ENCODE data around the gene PML. TPM values are rescaled to one million over a fixed set of nuclear protein-coding genes. Genes with fewer than 3 reads are reported as not detected.
"Not testable (repeated sequence)": the region's sequence is repeated elsewhere in the genome, so short reads cannot be mapped to it uniquely, and the experiment has no call there.

Gene PML
- total RNA-seq, 1 experiment from 2014 or later = 23.2 TPM

DNA sequence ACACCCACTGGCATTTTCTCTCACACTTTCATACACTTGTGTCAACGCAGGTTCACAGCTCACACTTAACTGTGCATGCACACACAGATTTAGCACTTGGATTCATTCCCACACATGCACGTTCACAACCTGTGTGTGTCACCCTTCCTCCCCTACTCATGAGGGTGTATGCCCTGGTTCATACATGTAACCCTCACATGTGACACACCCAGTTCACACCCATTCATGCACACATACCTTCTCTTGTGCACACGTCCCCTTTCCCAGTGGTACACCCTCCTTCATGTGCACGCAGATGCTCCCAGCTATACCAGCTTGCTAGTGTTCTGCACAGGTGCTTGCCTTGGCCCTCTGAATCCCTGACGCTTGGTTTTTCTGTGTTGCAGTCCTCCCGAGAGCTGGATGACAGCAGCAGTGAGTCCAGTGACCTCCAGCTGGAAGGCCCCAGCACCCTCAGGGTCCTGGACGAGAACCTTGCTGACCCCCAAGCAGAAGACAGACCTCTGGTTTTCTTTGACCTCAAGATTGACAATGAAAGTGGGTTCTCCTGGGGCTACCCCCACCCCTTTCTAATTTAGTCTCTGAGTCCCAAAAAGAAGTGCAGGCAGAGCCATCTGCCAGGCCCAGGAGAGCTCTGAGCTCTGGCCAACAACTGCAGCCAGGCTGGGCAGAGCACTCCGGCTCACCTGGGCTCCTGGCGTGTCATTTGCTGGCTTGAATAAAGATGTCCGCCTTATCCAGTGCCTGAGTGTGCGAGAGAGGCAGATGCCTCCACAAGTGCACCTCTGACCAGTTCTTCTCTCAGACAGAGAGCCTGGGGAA, 48.3 kb downstream of the PML start:
- H3K4me3 ChIP-seq (ENCODE audit: insufficient read depth, low read depth, low read length) = no peak overlapping the region
- H3K27me3 ChIP-seq (ENCODE audit: control insufficient read depth, insufficient read depth, low read length) = no peaks in the 10 kb centered on the region
- no peaks in the 10 kb centered on the region for H3K36me3 ChIP-seq (replicated peaks; ENCODE audit: control insufficient read depth, insufficient read depth, low read length)
- DNase-seq = no peak

DNA sequence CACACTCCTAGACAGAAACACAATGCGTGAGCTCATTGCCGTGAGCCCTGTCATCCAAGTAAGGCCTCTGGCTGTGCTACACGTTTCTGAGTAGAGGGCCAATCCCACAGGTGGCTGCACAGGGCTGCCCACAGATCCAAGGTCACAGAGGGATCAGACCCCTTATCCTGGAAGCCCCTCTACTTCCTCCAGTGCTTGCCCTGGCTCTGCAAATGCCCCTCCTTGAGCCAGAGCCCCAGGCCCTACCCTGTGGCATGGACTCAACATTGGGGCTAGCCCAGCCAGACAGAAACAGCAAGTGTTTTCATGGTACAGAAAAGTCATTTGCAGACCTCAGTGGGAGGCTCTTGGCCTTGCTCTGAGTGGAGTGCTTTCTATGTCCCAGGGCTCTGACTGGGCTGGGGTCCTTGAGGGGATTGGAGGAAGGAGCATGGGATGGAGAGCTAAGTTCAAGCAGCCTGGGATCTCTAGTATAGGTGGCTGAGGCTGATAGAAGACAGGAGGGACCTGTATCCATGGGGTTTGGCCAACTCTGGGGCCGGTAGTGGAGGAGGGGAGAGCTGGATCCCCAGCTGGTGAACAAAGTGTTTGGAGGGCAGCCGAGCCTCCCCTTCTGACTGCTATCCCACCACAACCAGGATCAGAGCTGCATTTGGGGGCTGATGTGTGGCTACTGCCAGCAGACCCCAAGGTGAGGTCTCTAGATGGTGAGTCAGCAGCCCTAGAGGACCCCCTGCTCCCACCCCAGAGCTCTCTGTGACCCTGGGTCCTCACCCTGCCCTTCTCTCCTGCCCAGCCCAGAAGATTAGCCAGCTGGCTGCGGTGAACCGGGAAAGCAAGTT, 49.1 kb downstream of the PML start:
- no peak overlapping the region for H3K4me3 ChIP-seq (ENCODE audit: insufficient read depth, low read depth, low read length)
- H3K36me3 ChIP-seq (replicated peaks; ENCODE audit: control insufficient read depth, insufficient read depth, low read length) = no peaks in the 10 kb centered on the region
- DNase-seq = no peak
- H3K27me3 ChIP-seq (ENCODE audit: control insufficient read depth, insufficient read depth, low read length) = no peaks in the 10 kb centered on the region

DNA sequence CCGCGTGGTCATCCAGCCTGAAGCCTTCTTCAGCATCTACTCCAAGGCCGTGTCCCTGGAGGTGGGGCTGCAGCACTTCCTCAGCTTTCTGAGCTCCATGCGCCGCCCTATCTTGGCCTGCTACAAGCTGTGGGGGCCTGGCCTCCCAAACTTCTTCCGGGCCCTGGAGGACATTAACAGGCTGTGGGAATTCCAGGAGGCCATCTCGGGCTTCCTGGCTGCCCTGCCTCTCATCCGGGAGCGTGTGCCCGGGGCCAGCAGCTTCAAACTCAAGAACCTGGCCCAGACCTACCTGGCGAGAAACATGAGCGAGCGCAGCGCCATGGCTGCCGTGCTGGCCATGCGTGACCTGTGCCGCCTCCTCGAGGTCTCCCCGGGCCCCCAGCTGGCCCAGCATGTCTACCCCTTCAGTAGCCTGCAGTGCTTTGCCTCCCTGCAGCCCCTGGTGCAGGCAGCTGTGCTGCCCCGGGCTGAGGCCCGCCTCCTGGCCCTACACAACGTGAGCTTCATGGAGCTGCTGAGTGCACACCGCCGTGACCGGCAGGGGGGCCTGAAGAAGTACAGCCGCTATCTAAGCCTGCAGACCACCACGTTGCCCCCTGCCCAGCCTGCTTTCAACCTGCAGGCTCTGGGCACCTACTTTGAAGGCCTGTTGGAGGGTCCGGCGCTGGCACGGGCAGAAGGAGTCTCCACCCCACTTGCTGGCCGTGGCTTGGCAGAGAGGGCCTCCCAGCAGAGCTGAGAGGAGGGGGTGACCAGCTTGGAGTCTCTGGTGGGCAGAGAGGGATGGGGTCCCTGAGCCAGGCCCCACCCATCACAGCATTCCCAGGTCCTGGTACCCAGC, 50.0 kb downstream of the PML start:
- no peak for DNase-seq
- H3K27me3 ChIP-seq (ENCODE audit: control insufficient read depth, insufficient read depth, low read length) = no peaks in the 10 kb centered on the region
- no peak overlapping the region for H3K4me3 ChIP-seq (ENCODE audit: insufficient read depth, low read depth, low read length)
- H3K36me3 ChIP-seq (replicated peaks; ENCODE audit: control insufficient read depth, insufficient read depth, low read length) = no peaks in the 10 kb centered on the region

DNA sequence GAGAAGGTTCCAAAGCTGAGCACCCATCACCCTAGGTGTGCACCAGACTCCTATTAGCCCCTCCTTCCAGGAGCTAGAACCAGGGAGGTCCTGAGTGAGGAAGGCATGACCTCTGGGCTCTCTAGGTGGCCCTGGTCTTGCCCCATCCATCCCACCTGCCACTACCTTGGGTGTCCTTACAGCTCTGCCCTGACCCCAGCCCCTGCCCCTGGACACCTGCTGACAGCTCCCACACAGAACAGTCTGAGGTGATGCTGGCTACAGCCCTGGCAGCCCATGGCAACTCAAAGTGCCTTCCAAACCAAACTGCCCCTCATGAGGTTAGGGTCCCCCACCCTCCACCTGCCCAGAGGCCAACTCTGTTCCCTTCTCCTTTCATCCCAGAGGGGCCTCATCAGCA, 50.7 kb downstream of the PML start:
- no peaks in the 10 kb centered on the region for H3K36me3 ChIP-seq (replicated peaks; ENCODE audit: control insufficient read depth, insufficient read depth, low read length)

DNA sequence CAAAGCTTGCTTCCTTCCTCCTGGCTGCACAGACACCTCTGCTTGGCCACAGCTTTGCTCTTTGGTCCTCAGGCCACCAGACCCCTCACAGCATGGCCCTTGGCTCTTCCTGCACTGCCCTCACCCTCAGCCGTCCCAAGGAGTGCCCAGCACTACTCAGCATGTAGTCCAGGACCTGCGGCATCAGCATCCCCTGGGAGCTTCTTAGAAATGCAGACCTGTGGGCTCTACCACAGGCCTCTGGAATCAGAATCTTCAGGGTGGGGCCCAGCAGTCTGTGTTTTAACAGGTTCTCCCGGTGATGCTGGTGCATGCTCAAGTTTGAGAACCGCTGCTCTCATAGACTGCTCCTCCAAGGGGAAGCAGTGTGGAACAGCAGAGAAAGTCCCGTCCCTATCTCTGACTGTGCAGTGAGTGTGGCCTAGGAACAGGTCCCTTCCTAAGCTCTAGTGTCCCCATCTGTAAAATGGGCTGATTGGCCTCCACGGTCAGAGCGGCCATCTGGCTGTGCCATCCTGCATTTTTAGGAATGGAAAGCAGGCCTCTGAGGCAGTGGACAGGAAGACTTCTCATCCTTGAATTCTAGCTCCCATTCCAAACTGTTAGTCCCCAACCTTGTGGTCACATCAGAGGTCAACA, 51.2 kb downstream of the PML start:
- no peak for DNase-seq
- H3K27me3 ChIP-seq (ENCODE audit: control insufficient read depth, insufficient read depth, low read length) = no peaks in the 10 kb centered on the region
- no peaks in the 10 kb centered on the region for H3K36me3 ChIP-seq (replicated peaks; ENCODE audit: control insufficient read depth, insufficient read depth, low read length)
- H3K4me3 ChIP-seq (ENCODE audit: insufficient read depth, low read depth, low read length) = no peak overlapping the region

More for the DNA sequence above, 50.7 kb downstream of the PML start:
- no peaks in the 10 kb centered on the region for H3K27me3 ChIP-seq (ENCODE audit: control insufficient read depth, insufficient read depth, low read length)
- H3K4me3 ChIP-seq (ENCODE audit: insufficient read depth, low read depth, low read length) = no peak overlapping the region
- no peak for DNase-seq

DNA sequence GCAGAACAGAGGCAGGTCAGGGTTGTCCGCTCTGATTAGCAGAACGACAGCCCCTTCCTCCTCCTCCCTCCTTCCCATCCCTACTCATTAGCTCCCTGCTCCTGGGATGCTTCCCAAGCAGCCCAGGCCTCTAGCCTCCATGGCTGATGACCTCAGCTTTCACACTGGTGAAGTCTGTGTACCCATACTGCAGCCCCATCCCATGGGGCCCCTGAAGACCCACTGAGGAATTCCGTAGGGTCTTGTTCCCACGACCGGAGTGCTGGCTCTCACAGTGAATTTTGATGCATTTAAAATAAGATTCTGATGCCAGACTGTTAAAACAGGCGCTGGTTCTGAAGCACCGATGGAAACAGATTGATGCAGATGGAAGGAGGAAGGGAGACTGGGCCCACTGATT, 51.8 kb downstream of the PML start:
- no peaks in the 10 kb centered on the region for H3K36me3 ChIP-seq (replicated peaks; ENCODE audit: control insufficient read depth, insufficient read depth, low read length)
- no peak for DNase-seq
- no peaks in the 10 kb centered on the region for H3K27me3 ChIP-seq (ENCODE audit: control insufficient read depth, insufficient read depth, low read length)
- no peak overlapping the region for H3K4me3 ChIP-seq (ENCODE audit: insufficient read depth, low read depth, low read length)

DNA sequence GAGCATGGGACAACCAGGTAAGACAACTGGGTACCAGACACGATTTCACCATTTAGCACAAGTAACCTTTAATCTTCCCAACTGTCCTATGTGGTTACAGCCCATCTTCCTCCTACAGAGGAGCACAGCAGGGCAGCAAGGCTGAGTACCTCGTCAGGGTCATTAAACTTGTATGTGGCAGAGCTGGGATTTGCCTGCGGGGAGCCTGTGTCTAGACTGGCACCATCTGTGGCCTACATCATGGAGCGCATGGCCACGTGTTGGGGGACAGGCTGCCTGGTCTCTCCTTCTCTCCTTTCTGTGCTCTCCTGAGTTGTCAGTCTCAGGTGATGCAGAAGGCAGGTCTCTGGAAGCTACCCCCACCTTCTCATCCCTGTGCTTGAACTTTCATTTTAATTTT, 55.6 kb downstream of the PML start:
- no peak overlapping the region for H3K4me3 ChIP-seq (ENCODE audit: insufficient read depth, low read depth, low read length)

DNA sequence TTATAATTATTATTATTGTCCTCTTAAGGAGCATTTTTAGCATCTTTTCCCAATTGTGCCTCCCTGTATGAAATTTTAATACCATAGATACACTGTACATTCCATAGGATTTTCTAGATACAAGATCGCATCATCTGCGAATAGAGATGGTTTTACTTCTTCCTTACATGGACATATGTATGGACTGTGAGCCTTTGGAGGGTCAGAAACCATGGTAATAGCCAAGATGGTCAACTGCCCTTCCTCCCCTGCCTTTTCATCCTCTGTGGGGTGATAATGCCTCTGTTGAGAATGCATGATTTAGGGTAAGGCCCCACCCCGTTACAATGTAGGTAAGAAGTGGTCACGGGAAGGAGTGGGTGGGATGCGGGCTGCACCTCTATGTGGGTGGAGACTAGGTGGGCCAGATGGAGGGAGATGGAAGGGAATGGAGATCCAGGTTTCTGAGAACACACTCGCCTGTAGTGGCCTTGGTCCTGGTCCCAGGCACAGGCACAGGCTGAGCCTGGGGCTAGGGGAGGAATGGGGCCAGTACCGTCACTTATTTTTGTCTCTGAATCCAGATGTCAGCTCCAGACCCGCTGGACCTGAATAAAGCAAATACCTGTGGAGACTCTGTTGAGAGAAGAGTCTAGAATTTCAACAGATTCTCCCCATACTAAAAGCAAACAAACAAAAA, 56.2 kb downstream of the PML start:
- Histone ChIP-seq H3K27me3 (ENCODE audit: control insufficient read depth, insufficient read depth, low read length) (no peaks in the 10 kb centered on the region), H3K36me3 (replicated peaks; ENCODE audit: control insufficient read depth, insufficient read depth, low read length) (no peaks in the 10 kb centered on the region), H3K4me3 (ENCODE audit: insufficient read depth, low read depth, low read length) (no peak overlapping the region)
- no peak for DNase-seq

More for the DNA sequence above, 55.6 kb downstream of the PML start:
- no peaks in the 10 kb centered on the region for H3K36me3 ChIP-seq (replicated peaks; ENCODE audit: control insufficient read depth, insufficient read depth, low read length)
- DNase-seq = no peak
- no peaks in the 10 kb centered on the region for H3K27me3 ChIP-seq (ENCODE audit: control insufficient read depth, insufficient read depth, low read length)

DNA sequence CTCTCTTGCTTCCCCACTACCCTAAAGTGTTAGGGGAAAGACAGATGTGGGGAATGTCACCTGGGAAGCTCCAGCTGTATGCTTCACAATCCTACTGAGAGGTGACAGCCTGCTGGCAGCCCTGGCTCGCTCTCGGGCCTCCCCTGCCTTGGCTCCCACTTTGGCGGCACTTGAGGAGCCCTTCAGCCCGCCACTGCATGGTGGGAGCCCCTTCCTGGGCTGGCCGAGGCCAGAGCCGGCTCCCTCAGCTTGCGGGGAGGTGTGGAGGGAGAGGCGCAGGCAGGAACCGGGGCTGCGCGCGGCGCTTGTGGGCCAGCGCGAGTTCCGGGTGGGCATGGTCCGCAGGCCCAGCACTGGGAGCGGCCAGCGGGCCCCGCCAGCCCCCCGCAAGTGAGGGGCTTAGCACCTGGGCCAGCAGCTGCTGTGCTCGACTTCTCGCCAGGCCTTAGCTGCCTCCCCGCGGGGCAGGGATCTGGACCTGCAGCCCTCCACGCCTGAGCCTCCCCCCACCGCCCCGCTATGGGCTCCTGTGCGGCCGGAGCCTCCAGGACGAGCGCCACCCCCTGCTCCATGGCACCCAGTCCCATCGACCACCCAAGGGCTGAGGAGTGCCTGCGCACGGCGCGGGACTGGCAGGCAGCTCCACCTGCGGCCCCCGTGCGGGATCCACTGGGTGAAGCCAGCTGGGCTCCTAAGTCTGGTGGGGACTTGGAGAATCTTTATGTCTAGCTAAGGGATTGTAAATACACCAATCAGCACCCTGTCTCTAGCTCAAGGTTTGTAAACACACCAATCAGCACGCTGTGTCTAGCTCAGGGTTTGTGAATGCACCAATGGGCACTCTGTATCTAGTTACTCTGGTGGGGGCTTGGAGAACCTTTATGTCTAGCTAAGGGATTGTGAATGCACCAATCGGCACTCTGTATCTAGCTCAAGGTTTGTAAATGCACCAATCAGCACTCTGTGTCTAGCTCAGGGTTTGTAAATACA, 58.0 kb downstream of the PML start:
- DNase-seq; H3K27me3 ChIP-seq (ENCODE audit: control insufficient read depth, insufficient read depth, low read length); H3K36me3 ChIP-seq (replicated peaks; ENCODE audit: control insufficient read depth, insufficient read depth, low read length); H3K4me3 ChIP-seq (ENCODE audit: insufficient read depth, low read depth, low read length): not testable (repeated sequence)

DNA sequence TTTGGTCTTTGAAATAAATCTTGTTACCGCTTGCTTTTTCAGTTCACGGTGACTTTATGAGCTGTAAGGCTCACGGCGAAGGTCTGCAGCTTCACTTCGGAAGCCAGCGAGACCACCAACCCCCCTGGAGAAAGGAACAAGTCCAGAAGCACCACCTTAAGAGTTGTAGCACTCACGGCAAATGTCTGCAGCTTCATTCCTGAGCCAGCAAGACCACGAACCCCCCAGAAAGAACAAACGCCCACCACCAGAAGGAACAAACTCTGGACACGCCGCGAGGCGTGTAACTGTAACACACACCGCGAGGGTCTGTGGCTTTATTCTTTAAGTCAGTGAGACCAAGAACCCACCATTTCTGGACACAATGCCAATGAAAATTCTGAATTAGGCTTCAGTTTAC, 59.0 kb downstream of the PML start:
- H3K27me3 ChIP-seq (ENCODE audit: control insufficient read depth, insufficient read depth, low read length) = no peaks in the 10 kb centered on the region
- no peak for DNase-seq
- H3K4me3 ChIP-seq (ENCODE audit: insufficient read depth, low read depth, low read length) = no peak overlapping the region
- no peaks in the 10 kb centered on the region for H3K36me3 ChIP-seq (replicated peaks; ENCODE audit: control insufficient read depth, insufficient read depth, low read length)

DNA sequence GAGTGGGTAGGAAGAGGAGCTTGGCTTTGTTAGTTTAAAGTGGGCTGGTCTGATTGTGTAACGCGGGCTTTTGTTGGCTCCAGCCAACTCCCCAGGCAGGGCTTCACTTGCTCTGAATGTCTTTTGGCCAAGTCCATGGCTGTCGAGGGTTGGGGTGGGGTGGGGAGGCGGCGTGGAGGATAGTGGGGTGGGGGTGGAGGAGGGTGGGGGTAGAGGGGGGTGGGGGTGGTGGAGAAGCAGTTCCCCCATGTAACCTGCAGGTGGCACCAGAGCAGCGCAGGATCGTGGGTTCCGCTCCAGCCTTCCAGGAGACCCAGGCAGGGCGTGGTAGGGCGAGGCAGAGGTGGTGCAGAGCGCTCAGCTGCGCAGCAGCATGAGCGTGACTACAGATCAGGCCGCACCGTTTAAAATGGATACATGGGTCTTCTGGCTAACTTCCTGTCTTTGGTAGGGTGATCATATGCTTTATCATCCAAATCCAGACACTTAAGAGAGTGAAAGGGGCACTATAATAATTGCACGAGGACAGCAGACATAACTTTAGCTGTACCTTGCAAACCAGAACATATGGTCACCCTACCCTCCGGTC, 59.5 kb downstream of the PML start:
- no peak overlapping the region for H3K4me3 ChIP-seq (ENCODE audit: insufficient read depth, low read depth, low read length)
- no peaks in the 10 kb centered on the region for H3K27me3 ChIP-seq (ENCODE audit: control insufficient read depth, insufficient read depth, low read length)
- DNase-seq = peak; percentile 95
- H3K36me3 ChIP-seq (replicated peaks; ENCODE audit: control insufficient read depth, insufficient read depth, low read length) = no peaks in the 10 kb centered on the region

DNA sequence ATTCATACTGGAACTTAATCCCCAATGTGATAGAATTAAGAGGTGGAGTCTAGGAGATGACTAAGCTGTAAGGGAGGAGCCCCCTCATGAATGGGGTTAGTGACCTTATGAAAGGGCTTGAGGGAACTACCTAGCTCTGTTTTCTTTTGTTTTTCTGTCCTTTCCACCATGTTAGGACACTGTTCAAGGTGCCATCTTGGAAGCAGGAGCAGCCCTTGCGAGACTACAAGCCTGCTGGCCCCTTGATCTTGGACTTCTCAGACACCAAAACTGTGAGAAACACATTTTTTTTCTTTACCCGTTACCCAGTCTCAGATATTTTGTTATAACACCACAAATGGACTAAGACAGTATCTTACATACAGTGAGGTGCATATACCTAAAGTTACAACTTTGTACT, 61.3 kb downstream of the PML start:
- Histone ChIP-seq H3K4me3 (ENCODE audit: insufficient read depth, low read depth, low read length) (no peak overlapping the region), H3K36me3 (replicated peaks; ENCODE audit: control insufficient read depth, insufficient read depth, low read length) (no peaks in the 10 kb centered on the region), H3K27me3 (ENCODE audit: control insufficient read depth, insufficient read depth, low read length) (no peaks in the 10 kb centered on the region)
- no peak for DNase-seq
